Measurements from ENCODE around the gene CD69.

The CD69 gene

GRCh38 chr12:9754099-9754927 is 6.4 kb downstream of the CD69 start:
- Histone ChIP-seq H3K4me1 (ENCODE audit: insufficient read depth, low read length, poor library complexity, severe bottlenecking) (peaks cover 18% of the 10 kb centered on the region), H3K9ac (ENCODE audit: low read depth, low read length, poor library complexity, severe bottlenecking) (peak overlapping the region; percentile 25), H4K20me1 (ENCODE audit: insufficient read depth, low read length, poor library complexity, severe bottlenecking) (peaks cover 10% of the 10 kb centered on the region), H3K9me3 (ENCODE audit: insufficient read depth, low read depth, low read length) (no peaks in the 10 kb centered on the region), H3K4me3 (ENCODE audit: low read length, poor library complexity, severe bottlenecking) (peak overlapping the region; percentile 38), H3K9me2 (replicated peaks; ENCODE audit: low read depth, low read length) (no peaks in the 10 kb centered on the region), H3F3A (ENCODE audit: low read depth) (peaks cover 3% of the 10 kb centered on the region; the same call in 1 of the 2 replicates), H3K36me3 (ENCODE audit: insufficient read depth, low read length) (peaks cover 38% of the 10 kb centered on the region), H2AFZ (ENCODE audit: low read length) (no peak overlapping the region), H3K27me3 (ENCODE audit: insufficient read depth, low read length, poor library complexity, severe bottlenecking) (no peaks in the 10 kb centered on the region), H3K79me2 (ENCODE audit: insufficient read depth, low read length) (peaks cover 70% of the 10 kb centered on the region), H3K4me2 (ENCODE audit: low read depth, low read length, poor library complexity, severe bottlenecking) (peak overlapping the region; percentile 98)
- no peak for TF ChIP-seq EZH2phosphoT487 (IDR thresholded peaks at IDR 0.05; ENCODE audit: borderline replicate concordance)
- TF ChIP-seq CTCF (conservative IDR thresholded peaks at IDR 0.05; ENCODE audit: low read length) = no peak

- TF ChIP-seq EZH2phosphoT487 (IDR thresholded peaks at IDR 0.05; ENCODE audit: borderline replicate concordance) (no peak), CTCF (conservative IDR thresholded peaks at IDR 0.05; ENCODE audit: low read length) (no peak)
- no peak overlapping the region for H3K4me3 ChIP-seq (ENCODE audit: low read length, poor library complexity, severe bottlenecking)
- no peak overlapping the region for H3K9ac ChIP-seq (ENCODE audit: low read depth, low read length, poor library complexity, severe bottlenecking)
- no peak overlapping the region for H2AFZ ChIP-seq (ENCODE audit: low read length)
- peaks cover 38% of the 10 kb centered on the region for H3K36me3 ChIP-seq (ENCODE audit: insufficient read depth, low read length)
- peaks cover 10% of the 10 kb centered on the region for H4K20me1 ChIP-seq (ENCODE audit: insufficient read depth, low read length, poor library complexity, severe bottlenecking)
- H3F3A ChIP-seq (ENCODE audit: low read depth) = peaks cover 3% of the 10 kb centered on the region; the same call in 1 of the 2 replicates
- no peaks in the 10 kb centered on the region for H3K9me3 ChIP-seq (ENCODE audit: insufficient read depth, low read depth, low read length)
- H3K4me1 ChIP-seq (ENCODE audit: insufficient read depth, low read length, poor library complexity, severe bottlenecking) = peaks cover 18% of the 10 kb centered on the region
- no peaks in the 10 kb centered on the region for H3K27me3 ChIP-seq (ENCODE audit: insufficient read depth, low read length, poor library complexity, severe bottlenecking)
- H3K9me2 ChIP-seq (replicated peaks; ENCODE audit: low read depth, low read length) = no peaks in the 10 kb centered on the region
- peak overlapping the region; percentile 98 for H3K4me2 ChIP-seq (ENCODE audit: low read depth, low read length, poor library complexity, severe bottlenecking)
- H3K79me2 ChIP-seq (ENCODE audit: insufficient read depth, low read length) = peaks cover 62% of the 10 kb centered on the region
Observed at GRCh38 chr12:9753498-9753897, 7.2 kb downstream of the CD69 start.

GRCh38 chr12:9753073-9753472 is 7.6 kb downstream of the CD69 start:
- Histone ChIP-seq H2AFZ (ENCODE audit: low read length) (no peak overlapping the region), H3K27me3 (ENCODE audit: insufficient read depth, low read length, poor library complexity, severe bottlenecking) (no peaks in the 10 kb centered on the region), H3K4me2 (ENCODE audit: low read depth, low read length, poor library complexity, severe bottlenecking) (peak overlapping the region; percentile 98), H3K9ac (ENCODE audit: low read depth, low read length, poor library complexity, severe bottlenecking) (no peak overlapping the region), H3K9me2 (replicated peaks; ENCODE audit: low read depth, low read length) (no peaks in the 10 kb centered on the region), H3K4me1 (ENCODE audit: insufficient read depth, low read length, poor library complexity, severe bottlenecking) (peaks cover 18% of the 10 kb centered on the region), H3K9me3 (ENCODE audit: insufficient read depth, low read depth, low read length) (no peaks in the 10 kb centered on the region), H3F3A (ENCODE audit: low read depth) (peaks cover 3% of the 10 kb centered on the region; the same call in 1 of the 2 replicates), H4K20me1 (ENCODE audit: insufficient read depth, low read length, poor library complexity, severe bottlenecking) (peaks cover 10% of the 10 kb centered on the region), H3K4me3 (ENCODE audit: low read length, poor library complexity, severe bottlenecking) (no peak overlapping the region), H3K36me3 (ENCODE audit: insufficient read depth, low read length) (peaks cover 38% of the 10 kb centered on the region), H3K79me2 (ENCODE audit: insufficient read depth, low read length) (peaks cover 57% of the 10 kb centered on the region)
- TF ChIP-seq EZH2phosphoT487 (IDR thresholded peaks at IDR 0.05; ENCODE audit: borderline replicate concordance) = no peak
- TF ChIP-seq CTCF (conservative IDR thresholded peaks at IDR 0.05; ENCODE audit: low read length) = no peak
